NCI-H2196 (cell line): ENCODE results near the gene IL23A.
"Not testable (repeated sequence)": the region's sequence is repeated elsewhere in the genome, so short reads cannot be mapped to it uniquely, and the experiment has no call there.

Experiments
- DNase-seq: peaks from one replicate; lab custom pipeline; 2025; ENCODE audit not compliant: unreplicated experiment; lab: John Stamatoyannopoulos, UW

The IL23A gene

DNA sequence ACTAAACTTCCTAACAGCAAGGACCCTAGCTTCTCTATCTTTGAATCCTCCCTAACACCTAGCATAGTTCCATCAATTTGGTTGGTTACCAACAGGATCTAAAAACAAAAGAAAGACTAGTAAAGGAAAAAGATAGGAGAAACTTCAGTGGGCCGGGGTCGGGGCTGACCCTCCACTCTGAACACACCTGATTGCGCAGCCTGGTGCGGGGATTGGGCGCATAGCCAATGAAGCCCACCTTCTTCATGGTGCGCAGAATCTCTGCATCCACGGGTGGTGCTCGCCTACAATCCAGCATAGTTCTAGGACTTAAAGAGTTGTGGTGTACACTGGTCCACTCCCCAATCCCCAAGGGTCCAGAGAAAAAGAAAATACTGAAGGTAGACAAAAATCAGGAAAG, 12.6 kb upstream of the IL23A start:
- no peak for DNase-seq

DNA sequence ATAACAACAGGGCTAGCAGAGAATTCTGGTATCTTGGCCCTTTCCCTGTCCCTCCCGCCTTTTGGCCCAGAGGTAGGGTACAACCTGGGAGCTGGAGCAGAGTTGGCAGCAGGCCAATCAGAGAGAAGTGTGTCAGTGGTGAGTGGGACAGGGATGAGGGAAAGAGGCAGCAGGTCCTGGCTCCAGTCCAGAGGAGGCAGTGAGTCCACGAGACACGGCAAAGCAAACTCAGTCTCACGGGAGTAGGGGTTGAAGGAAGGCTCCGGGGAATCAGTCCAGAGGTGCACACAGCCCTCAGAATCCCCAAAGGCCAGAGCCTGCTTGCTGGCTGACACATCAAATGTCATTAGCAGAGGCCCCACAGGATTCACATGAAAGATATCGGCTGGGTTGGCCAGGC, 12.2 kb upstream of the IL23A start:
- DNase-seq: no peak

DNA sequence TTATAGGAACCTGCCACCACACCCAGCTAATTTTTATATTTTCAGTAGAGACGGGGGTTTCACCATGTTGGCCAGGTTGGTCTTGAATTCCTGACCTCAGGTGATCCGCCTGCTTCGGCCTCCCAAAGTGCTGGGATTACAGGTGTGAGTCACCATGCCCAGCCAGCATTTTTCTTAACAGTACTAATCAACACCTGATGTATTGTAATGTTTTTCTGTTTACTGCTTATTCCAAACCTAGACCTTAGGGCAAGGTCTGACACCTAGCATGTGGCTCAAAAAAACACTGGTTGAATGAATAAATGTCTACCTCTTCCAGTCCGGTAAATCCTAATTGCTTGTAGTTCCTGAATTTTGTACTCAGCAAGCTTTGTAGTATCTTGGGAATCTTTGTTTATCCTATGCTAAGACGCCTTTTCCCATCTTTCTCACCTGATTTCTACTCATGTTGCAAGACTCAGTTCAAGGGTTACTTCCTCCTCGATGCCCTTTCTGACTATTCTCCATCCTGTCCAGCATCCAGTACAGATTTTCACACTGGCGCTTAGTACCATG, 7.7 kb upstream of the IL23A start:
- DNase-seq: no peak

DNA sequence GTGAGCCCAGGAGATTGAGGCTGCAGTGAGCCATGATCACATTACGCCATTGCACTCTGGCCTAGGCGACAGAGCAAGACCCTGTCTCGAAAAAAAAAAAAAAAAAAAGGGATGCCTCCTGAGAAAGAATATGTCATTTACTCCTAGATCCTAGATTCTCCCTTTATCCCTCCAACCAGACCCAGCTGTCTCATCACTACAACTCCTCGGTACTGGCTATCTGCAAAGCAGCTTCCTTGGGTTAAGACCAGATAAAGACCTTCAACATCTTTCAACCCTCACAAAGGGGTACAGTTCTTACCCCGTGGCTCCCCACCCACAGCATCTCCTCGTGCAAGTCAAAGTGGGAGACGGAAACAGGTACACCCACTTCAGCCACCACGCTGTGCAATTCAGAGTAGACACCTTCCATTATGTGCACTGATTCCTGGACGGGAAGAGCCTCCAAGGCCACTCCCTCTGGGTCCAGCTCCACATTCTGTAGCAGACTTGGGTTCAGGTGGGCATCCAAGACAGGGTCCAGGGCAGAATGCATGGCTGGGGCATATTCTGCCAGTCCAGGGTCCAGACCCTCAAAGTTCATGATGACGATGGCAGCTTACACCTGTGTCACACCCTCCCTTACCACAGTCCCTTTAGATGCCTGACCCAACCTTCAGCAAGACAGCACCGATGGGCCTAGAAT, 6.0 kb upstream of the IL23A start:
- no peak for DNase-seq

DNA sequence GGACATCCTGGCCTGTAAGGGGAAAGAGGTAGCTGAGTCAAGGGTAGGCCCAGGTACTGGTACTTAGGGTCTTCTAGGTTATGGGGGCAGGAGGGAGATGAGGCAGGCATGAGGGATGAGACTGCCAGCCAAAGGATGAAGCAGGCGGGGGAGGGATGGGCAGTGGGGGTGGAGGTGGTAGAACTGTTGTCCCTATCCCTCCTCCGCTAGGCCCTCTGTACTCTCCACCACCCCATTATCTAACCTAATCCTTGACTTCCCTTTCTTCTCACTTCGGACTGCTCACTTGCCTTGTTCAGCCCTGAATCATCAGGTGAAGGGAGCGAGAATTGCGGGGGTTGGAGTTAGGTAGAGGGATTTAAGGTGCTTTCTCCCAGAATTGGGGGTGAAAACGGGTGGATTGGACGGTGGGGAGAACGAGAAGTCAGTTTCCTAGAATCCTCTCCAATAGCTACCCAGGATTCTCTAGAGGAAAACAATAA, 5.4 kb upstream of the IL23A start:
- no peak for DNase-seq

DNA sequence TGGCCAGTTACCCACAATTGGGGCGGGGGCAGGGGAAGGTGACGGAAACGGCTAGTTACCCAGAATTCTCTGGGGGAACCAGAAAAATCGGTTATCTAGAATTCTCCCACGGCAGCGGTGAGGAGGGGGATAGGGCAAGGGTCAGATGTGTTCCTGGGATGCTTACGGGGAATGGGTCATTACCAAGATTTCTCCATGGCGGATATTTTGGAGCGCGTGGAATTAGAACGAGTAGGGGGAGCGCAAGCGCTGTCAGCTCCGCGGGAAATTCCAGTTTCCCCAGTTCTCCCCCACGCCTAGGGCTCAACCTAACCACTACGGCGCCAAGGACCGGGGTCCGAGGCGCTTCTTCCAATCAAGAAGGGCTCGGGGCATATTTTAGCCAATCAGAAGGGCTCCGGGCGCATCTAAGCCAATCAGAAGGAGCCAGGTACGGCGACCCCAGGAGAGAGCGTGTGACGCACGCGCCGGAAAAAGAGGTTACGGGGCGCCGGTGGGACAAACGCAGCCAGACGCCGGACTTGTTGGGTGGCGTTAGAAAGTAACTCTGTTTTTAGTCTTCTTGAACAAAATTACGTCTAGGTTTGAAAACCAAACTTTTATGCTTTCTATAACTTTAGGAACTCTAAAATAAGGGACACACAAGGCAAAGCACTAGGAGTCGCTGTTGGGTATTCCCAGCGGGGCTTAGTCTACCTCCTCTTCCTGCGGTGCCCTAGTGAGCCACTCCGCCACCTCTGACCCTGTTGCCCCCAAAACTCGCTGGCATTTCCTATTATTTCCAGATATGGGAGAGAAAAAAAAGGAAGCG, 4.8 kb upstream of the IL23A start, which contains the start of gene PAN2:
TSS of gene PAN2 (minus strand) at position 322 of the 811 bp plus-strand sequence. CDS start 906 bp downstream, outside the sequence.
- DNase-seq: peak; percentile 97

DNA sequence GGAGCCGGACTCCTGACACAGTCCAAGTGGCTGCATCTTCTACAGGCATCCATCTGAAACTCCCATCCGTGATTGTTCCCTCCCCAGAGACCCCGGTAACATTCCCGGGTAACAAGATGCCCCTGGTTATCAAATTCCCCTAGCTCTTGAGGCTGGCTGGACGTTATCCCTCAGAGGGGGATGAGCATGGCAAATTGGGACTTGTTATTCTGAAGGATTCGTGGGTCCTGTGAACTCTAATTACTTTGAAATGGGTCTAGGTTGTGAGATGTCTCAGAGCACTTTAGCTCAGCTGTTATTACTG, 4.2 kb upstream of the IL23A start:
- DNase-seq: no peak

DNA sequence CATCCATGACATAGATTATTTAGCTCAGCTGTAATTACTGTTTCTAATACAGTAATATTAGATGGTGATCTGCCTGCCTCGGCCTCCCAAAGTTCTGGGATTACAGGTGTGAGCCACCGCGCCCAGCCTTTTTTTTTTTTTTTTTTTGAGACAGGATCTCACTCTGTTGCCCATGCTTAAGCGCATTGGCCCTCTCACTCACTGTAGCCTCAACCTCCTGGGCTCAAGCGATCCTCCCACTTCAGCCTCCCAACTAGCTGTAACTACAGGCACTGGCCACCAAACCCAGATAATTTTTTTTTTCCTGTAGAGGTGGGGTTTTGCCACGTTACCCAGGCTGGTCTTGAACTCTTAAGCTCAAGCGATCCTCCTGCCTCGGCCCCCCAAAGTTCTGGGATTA, 3.2 kb upstream of the IL23A start:
- not testable (repeated sequence) for DNase-seq

DNA sequence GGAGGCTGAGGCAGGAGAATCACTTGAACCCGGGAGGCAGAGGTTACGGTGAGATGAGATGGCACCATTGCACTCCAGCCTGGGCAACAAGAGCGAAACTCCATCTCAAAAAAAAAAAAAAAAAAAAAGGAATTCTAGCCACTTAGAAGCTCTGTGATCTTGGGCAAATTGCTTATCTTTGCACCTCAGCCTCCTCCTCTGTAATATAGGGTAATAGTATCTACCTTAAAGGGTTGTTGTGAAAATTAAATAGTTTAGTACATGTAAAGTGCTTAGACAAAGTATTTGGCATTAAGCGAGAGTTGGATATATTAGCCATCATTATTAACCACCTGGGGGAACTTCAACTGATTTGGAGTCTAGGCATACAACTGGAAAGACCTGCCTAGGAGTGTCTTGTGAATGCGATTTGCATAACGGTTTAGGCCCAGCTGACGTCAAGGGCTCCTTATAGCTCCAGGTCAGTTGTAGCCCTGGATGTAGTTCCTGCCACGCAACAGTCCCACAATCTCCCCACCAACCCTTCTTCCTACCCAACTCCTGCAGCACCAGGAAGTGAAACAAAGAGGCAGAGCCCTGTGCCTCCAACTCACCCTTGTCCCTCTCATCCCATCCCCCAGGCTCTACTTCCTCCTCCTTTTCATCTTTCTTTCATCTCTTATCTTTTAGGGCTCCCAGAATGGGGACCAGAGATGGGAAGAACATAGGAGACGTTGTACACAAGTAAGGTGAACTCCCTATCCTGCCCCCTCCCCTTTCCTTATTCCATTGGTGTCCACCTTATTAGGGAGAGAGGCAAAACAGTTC, 2.1 kb upstream of the IL23A start:
- no peak for DNase-seq

DNA sequence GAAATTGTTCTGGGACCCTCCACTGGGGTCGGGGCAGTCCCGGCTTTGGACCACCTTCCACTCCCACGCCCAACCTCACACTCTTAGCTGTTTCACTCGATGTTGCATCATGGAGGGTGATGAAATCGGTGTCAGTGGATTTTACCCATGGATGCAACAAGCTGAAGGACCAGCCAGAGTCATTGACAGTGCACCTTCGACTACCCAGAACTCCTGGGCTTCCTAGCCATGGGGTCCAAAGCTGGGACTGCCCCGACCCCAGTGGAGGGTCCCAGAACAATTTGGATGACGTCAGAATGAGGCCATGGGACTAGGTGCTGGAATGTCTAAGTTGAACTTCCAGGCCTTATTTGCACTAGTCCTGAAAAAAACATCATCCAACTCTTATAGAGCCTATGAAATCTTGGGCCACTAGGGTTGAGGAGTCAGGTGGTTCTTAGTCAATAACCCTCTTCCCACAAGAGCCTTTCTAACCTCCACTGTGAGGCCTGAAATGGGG, 882 bp upstream of the IL23A start:
- DNase-seq: no peak

DNA sequence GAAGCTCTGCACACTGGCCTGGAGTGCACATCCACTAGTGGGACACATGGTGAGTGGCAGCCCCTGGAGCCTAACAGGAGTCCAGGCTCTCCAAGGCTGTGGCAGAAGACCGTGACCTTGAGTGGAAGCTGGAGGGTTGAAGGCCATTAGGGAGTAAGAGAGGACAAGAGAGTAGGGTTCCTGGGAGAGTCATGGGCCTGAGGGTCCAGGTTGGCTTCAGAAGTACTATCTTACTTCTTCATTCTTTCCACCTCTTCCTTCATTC, 406 bp downstream of the IL23A start:
- DNase-seq: no peak

DNA sequence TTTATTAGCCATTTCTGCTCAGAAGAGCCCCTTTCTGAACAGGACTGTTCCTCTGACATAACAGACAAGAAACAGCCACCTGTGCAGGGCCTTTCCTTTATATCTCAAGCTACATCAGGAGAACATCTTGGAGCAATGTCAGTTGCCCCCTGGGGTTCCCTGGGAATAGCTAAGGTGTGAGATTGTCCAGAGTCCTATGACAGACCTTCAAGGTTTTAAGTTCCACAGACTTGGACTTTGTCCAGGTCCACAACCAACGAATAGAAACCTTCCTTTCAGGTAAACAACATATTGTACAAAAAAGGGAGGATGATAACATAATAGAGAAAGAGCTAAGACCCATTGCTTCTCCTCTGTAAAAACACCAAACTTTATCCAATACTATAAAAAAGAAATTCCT, 2.9 kb downstream of the IL23A start:
- no peak for DNase-seq

DNA sequence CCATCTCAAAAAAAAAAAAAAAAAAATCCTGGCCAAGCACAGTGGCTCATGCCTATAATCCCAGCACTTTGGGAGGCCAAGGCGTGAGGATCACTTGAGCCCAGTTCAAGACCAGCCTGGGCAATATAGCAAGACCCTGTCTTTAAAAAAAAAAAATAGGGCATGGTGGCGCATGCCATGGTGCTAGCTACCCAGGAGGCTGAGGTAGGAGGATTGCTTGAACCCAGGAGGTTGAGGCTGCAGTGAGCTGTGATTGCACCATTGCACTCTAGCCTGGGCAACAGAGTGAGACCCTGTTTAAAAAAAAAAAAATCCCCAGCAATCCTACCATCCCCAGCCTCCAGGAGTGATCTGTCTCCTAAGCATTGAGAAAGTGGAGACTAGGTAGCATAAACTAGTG, 3.6 kb downstream of the IL23A start:
- not testable (repeated sequence) for DNase-seq

DNA sequence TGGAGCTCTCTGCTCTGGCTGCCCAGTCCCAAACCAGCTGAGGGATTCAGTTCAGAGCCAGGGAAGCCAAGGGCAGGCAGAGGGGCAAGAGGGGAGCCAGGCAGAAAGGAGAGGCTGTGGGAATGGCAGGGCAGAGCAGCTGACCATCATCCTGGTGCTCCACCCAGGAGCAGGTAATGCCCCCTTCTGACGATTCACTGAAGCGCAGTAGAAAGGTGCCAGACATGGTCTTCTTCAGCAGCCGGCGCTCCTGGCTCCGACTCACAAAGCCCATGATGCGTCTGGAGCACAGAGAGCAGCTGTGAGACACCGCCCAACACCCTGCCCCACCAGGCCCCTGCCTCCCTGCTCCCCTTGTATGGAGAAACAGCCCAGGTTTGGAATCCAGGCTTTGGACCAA, 8.0 kb downstream of the IL23A start:
- DNase-seq: peak; percentile 7

DNA sequence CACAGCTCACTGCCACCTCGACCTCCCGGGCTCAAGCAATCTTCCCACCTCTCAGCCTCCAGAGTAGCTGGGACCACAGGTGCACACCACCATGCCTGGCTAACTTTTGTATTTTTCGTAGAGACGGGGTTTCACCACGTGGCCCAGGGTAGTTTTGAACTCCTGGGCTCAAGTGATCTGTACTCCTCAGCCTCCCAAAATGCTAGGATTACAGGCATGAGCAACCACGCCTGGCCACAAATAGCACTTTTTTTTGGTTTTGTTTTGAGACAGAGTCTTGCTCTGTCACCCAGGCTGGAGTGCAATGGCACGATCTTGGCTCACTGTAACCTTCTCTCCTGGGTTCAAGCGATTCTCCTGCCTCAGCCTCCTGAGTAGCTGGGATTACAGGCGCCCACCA, 8.6 kb downstream of the IL23A start:
- DNase-seq: not testable (repeated sequence)

DNA sequence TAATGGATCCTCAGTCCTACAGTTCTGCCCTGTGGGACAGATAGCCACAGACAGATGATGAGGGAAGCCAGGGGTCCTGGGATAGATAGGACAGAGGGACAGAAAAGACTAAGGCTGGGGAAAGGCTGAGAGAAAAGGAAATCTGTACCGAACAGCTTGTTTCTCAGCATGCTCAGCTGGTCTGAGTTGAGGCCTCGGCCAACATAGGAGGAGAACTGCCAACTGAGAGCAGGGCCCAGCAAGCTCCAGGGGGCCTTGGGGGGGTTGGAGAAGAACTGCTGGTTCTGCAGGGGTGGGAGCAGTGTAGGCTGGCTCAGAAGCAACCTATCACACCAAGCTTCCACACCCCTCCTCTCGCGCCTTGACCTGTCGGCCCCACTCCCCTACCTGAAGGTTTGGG, 10.1 kb downstream of the IL23A start:
- DNase-seq: no peak

DNA sequence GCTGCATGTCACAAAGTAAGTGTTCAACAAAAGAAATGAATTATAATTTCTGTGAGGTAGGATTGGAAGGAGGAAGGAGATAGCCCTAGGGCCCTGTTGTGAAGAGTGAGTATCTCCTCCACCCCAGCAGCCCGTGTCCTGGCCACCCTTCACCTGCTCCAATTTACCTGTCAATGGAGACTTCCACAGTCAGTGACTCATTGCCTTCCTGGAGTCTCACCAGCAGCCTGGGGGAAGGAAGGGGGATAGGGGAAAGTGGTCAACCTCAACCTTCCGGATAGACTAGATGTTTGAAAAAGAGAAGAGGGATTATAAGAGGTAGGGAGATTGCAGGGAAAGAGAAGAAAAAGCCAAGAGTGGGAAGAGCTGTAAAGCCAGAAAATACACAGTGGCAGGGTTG, 12.0 kb downstream of the IL23A start:
- DNase-seq: no peak

DNA sequence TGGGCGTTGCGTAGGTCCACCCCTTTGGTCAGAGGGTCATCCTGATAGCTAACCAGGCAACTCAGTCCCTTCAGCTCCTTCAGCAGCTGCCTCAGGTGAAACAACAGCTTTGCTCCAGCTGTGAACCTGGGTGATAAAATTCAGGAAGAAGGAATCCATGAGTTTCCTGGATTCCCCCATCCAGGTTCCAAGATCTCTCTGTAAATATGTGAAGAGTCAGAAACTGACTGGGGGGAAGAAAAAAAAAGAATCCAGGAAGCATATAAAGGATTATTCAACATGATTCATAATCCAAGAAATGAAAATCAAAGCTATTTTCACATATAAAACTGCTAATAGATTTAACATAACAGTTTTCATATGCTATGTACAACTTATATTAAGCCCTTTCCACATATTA, 12.6 kb downstream of the IL23A start:
- DNase-seq: no peak

DNA sequence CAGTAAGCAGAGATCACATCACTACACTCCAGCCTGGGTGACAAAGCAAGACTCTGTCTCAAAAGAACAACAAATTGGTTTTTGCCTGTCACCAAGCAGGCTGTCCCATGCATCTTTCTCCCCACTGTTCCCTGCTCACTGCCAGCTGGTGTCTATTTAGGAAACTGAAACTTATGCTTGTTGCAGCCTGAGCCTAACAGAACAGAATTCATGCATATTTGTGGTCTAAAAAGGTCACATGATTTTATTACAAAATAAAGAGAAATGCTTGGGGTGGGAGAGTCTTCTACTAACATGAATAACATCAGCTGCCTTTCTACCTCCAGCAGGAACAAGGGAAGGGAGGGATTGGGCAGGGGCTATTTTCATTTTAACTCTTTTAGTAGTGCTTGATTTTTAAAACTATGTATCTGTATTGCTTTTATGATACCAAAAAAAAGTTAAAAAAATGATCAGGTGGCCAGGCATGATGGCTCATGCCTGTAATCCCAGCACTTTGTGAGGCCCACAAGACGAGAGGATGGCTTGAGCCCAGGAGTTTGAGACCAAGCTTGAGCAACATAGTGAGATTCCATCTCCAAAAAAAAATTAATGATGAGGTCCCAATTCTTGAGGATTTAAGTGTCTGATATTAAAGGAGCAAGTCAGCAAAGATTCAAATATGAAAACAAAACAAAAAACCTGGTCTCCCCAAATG, 20.3 kb downstream of the IL23A start:
- DNase-seq: no peak

DNA sequence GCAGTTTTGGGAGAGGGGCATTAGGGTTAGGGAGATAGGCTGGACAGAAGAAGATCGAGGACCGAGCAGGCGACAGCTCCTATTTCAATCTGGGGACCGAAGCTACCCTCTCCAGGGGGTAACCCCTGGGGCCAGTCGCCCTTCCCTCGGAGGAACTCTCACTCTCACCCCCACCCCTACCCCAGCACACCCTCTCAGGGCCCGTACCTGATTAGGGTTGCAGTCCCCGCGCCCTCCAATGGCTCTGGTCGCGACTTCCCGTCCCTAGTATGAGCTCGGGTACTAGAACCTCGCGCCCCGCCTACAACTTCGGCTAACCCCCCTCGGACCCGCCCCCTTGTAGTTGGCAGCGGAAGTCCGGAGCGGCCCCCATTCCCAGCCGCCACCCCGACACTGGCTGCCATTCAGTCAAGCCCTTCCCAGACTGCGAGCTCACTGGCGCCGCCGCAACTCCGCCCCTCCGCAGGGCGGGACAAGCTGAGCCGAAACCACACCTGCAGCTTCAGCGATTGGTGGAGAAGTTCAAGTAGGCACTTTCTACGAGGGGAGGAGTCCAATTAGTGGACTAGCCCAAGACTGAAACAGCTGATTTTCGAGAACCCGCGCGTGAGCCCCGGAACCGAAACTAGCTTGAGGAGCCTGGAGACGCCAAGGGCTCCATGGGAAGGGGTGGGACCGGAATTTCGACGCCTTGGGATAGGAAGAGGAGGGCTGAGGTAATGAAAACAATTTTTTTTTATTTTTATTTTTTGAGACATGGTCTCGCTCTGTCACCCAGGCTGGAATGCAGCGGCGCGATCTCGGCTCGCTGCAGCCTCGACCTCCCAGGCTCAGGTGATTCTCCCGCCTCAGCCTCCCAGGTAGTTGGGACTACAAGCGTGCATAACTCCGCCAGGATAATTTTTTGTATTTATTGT, 21.4 kb downstream of the IL23A start, which contains the start of gene STAT2:
TSS of gene STAT2 (minus strand) at position 257 of the 917 bp plus-strand sequence. CDS start 3,536 bp downstream, outside the sequence.
- peak; percentile 99 for DNase-seq
